Mesenchymal stem cell (in vitro differentiated cells and primary cell): Measurements from ENCODE around the gene JPT2.

Experiments
- DNase-seq: peaks from one replicate; pipeline ENCODE4 v3.0.0-alpha.2; 2013
- H2AFZ ChIP-seq: one replicate; pipeline ENCODE4 v1.6.1; 2013; ENCODE audit warnings: low read depth, mild to moderate bottlenecking, control low read depth, inconsistent platforms, low read length, moderate library complexity
- H2AK5ac ChIP-seq: 2 replicates; pipeline ENCODE4 v1.6.1; 2013; ENCODE audit warnings: low read length, moderate library complexity, mild to moderate bottlenecking, inconsistent platforms; ENCODE audit not compliant: severe bottlenecking
- H2BK120ac ChIP-seq: one replicate; pipeline ENCODE4 v1.6.1; 2013; ENCODE audit warnings: low read depth, mild to moderate bottlenecking, inconsistent platforms, low read length, moderate library complexity
- H2BK12ac ChIP-seq, 2 experiments: one replicate each; pipeline ENCODE4 v1.6.1; 2013; ENCODE audit warnings: inconsistent platforms in 2 of 2, low read length in 2 of 2, mild to moderate bottlenecking in 2 of 2, moderate library complexity in 2 of 2, control low read depth in 1 of 2
- H2BK15ac ChIP-seq: one replicate; pipeline ENCODE4 v1.6.1; 2013; ENCODE audit warnings: mild to moderate bottlenecking, low read depth, inconsistent platforms; ENCODE audit not compliant: poor library complexity, severe bottlenecking
- H2BK5ac ChIP-seq: 2 replicates; pipeline ENCODE4 v1.6.1; 2013; ENCODE audit warnings: low read depth, mild to moderate bottlenecking, low read length, control low read depth, inconsistent platforms; ENCODE audit not compliant: poor library complexity, severe bottlenecking
- H3K14ac ChIP-seq, 2 experiments: one replicate each; pipeline ENCODE4 v1.6.1; 2013; ENCODE audit warnings: inconsistent platforms in 2 of 2, low read length in 2 of 2, control low read depth in 1 of 2, mild to moderate bottlenecking in 1 of 2, moderate library complexity in 1 of 2
- H3K18ac ChIP-seq, 2 experiments: one replicate each; pipeline ENCODE4 v1.6.1; 2013; ENCODE audit warnings: inconsistent platforms in 2 of 2, low read length in 2 of 2, control low read depth in 1 of 2, low read depth in 1 of 2, mild to moderate bottlenecking in 1 of 2
- H3K23ac ChIP-seq, 2 experiments: one replicate each; pipeline ENCODE4 v1.6.1; 2013; ENCODE audit warnings: inconsistent platforms in 2 of 2, low read length in 2 of 2, mild to moderate bottlenecking in 2 of 2, moderate library complexity in 2 of 2, control low read depth in 1 of 2
- H3K27ac ChIP-seq: 2 replicates; pipeline ENCODE4 v1.5.1; 2013; ENCODE audit warnings: mild to moderate bottlenecking, moderate library complexity, low read length, control low read depth, inconsistent platforms; ENCODE audit not compliant: poor library complexity, severe bottlenecking
- H3K27me3 ChIP-seq, 2 experiments: 2 replicates each; pipeline versions ENCODE4 v1.6.1 to v1.7.0; 2013; ENCODE audit warnings: low read length in 2 of 2, mild to moderate bottlenecking in 2 of 2, moderate library complexity in 2 of 2, control low read depth in 1 of 2, inconsistent platforms in 1 of 2; ENCODE audit not compliant: control insufficient read depth in 1 of 2, insufficient read depth in 1 of 2
- H3K36me3 ChIP-seq, 2 experiments: 2 replicates each; pipeline versions ENCODE4 v1.6.1 to v1.7.0; 2013; ENCODE audit warnings: low read length in 2 of 2, control low read depth in 1 of 2, inconsistent platforms in 1 of 2, low read depth in 1 of 2, mild to moderate bottlenecking in 1 of 2; ENCODE audit not compliant: insufficient read depth in 2 of 2, control insufficient read depth in 1 of 2
- H3K4ac ChIP-seq, 2 experiments: one replicate each; pipeline ENCODE4 v1.6.1; 2013; ENCODE audit warnings: inconsistent platforms in 2 of 2, low read length in 2 of 2, mild to moderate bottlenecking in 2 of 2, moderate library complexity in 2 of 2, control low read depth in 1 of 2, low read depth in 1 of 2
- H3K4me1 ChIP-seq: 2 replicates; pipeline ENCODE4 v1.6.1; 2013; ENCODE audit warnings: low read depth, low read length, control low read depth; ENCODE audit not compliant: control insufficient read depth, insufficient read depth
- H3K4me2 ChIP-seq: 2 replicates; pipeline ENCODE4 v1.6.1; 2013; ENCODE audit warnings: low read length, mild to moderate bottlenecking, inconsistent platforms; ENCODE audit not compliant: poor library complexity, severe bottlenecking
- H3K4me3 ChIP-seq, 2 experiments: 2 replicates each; pipeline versions ENCODE4 v1.5.1 to v1.7.0; 2013; ENCODE audit warnings: low read length in 2 of 2, mild to moderate bottlenecking in 2 of 2, control low read depth in 1 of 2, low read depth in 1 of 2; ENCODE audit not compliant: insufficient read depth in 1 of 2
- H3K79me1 ChIP-seq: replicated peaks from 2 replicates; pipeline ENCODE4 v1.6.1; 2013; ENCODE audit warnings: mild to moderate bottlenecking, control low read depth, low read length, inconsistent platforms; ENCODE audit not compliant: poor library complexity, severe bottlenecking
- H3K9ac ChIP-seq: 2 replicates; pipeline ENCODE4 v1.7.0; 2013; ENCODE audit warnings: mild to moderate bottlenecking, low read length, moderate library complexity
- H3K9me3 ChIP-seq: 2 replicates; pipeline ENCODE4 v1.7.0; 2013; ENCODE audit warnings: mild to moderate bottlenecking, low read length; ENCODE audit not compliant: control insufficient read depth
- H4K8ac ChIP-seq: one replicate; pipeline ENCODE4 v1.6.1; 2013; ENCODE audit warnings: inconsistent platforms, mild to moderate bottlenecking, low read length, moderate library complexity
- H4K91ac ChIP-seq: one replicate; pipeline ENCODE4 v1.6.1; 2013; ENCODE audit warnings: mild to moderate bottlenecking, low read length, inconsistent platforms
- WGBS: methylation state at CpG from one replicate; pipeline ENCODE4 v1.1.7; 2013; ENCODE audit warnings: mixed read lengths; 5-methylcytosine and 5-hydroxymethylcytosine counted together

The JPT2 gene

GRCh38 chr16:1655269-1655807 lies 22.7 kb upstream of the JPT2 start:
- H2BK5ac ChIP-seq: no peak overlapping the region

GRCh38 chr16:1655909-1656807 lies 21.9 kb upstream of the JPT2 start:
- Histone ChIP-seq H3K4me2 (no peak overlapping the region), H3K23ac (no peak overlapping the region), H3K9me3 (no peaks in the 10 kb centered on the region), H3K79me1 (peaks cover 48% of the 10 kb centered on the region), H3K4me1 (peaks cover 3% of the 10 kb centered on the region), H2AK5ac (no peak overlapping the region), H3K14ac (no peak overlapping the region), H2BK5ac (no peak overlapping the region), H3K9ac (no peak overlapping the region), H2BK120ac (no peak overlapping the region), H2AFZ (no peak overlapping the region), H3K36me3 (peaks cover 85 to 91% of the 10 kb centered on the region in 2 experiments), H3K4me3 (no peak overlapping the region), H3K27me3 (no peaks in the 10 kb centered on the region), H2BK15ac (no peak overlapping the region), H3K18ac (no peak overlapping the region), H3K27ac (no peak overlapping the region), H2BK12ac (no peak overlapping the region), H4K91ac (no peak overlapping the region), H3K4ac (no peak overlapping the region), H4K8ac (no peak overlapping the region)
- no peak for DNase-seq
- WGBS: 98% methylated on average over 52 of the region's 52 CpGs

More at GRCh38 chr16:1655269-1655807, 22.7 kb upstream of the JPT2 start:
- Histone ChIP-seq H3K4me3 (no peak overlapping the region), H3K14ac (no peak overlapping the region), H2AK5ac (no peak overlapping the region), H2BK120ac (no peak overlapping the region), H3K23ac (no peak overlapping the region), H2BK12ac (no peak overlapping the region), H3K36me3 (peaks cover 90% of the 10 kb centered on the region in 2 experiments), H3K4ac (no peak overlapping the region), H3K18ac (no peak overlapping the region), H3K27me3 (no peaks in the 10 kb centered on the region), H4K8ac (no peak overlapping the region), H4K91ac (no peak overlapping the region), H3K27ac (no peak overlapping the region), H3K9ac (no peak overlapping the region), H3K4me1 (peaks cover 3% of the 10 kb centered on the region), H3K79me1 (peaks cover 54% of the 10 kb centered on the region), H3K4me2 (no peak overlapping the region), H2BK15ac (no peak overlapping the region), H3K9me3 (no peaks in the 10 kb centered on the region), H2AFZ (no peak overlapping the region)
- WGBS: 95% methylated on average over 16 of the region's 16 CpGs
- no peak for DNase-seq

- no peak for DNase-seq
- no peak overlapping the region for H2BK120ac ChIP-seq
- peaks cover 82 to 89% of the 10 kb centered on the region in 2 experiments for H3K36me3 ChIP-seq
- H2BK5ac ChIP-seq: no peak overlapping the region
- H3K4me1 ChIP-seq: peaks cover 3% of the 10 kb centered on the region
- no peak overlapping the region for H3K9ac ChIP-seq
- H4K91ac ChIP-seq: no peak overlapping the region
- H3K14ac ChIP-seq: no peak overlapping the region
- no peak overlapping the region for H3K4ac ChIP-seq
- H2BK15ac ChIP-seq: no peak overlapping the region
- H4K8ac ChIP-seq: no peak overlapping the region
- no peak overlapping the region for H2AFZ ChIP-seq
- H3K27me3 ChIP-seq: no peaks in the 10 kb centered on the region
- peaks cover 46% of the 10 kb centered on the region for H3K79me1 ChIP-seq
- 96% methylated on average over 22 of the region's 24 CpGs for WGBS
- H2BK12ac ChIP-seq: no peak overlapping the region
- H3K4me3 ChIP-seq: no peak overlapping the region
- H3K23ac ChIP-seq: no peak overlapping the region
- H3K9me3 ChIP-seq: no peaks in the 10 kb centered on the region
- no peak overlapping the region for H3K27ac ChIP-seq
- no peak overlapping the region for H2AK5ac ChIP-seq
- H3K4me2 ChIP-seq: no peak overlapping the region
- no peak overlapping the region for H3K18ac ChIP-seq
Measured at GRCh38 chr16:1656808-1657617, 21.1 kb upstream of the JPT2 start.

GRCh38 chr16:1657841-1658240 lies 20.2 kb upstream of the JPT2 start:
- Histone ChIP-seq H3K4me1 (peaks cover 3% of the 10 kb centered on the region), H2BK5ac (no peak overlapping the region), H3K4me2 (no peak overlapping the region), H2BK15ac (no peak overlapping the region), H2BK12ac (no peak overlapping the region), H4K8ac (no peak overlapping the region), H2AK5ac (no peak overlapping the region), H2BK120ac (no peak overlapping the region), H3K79me1 (peaks cover 52% of the 10 kb centered on the region), H3K9me3 (no peaks in the 10 kb centered on the region), H3K4me3 (no peak overlapping the region), H3K36me3 (peaks cover 82 to 88% of the 10 kb centered on the region in 2 experiments), H2AFZ (no peak overlapping the region), H3K4ac (no peak overlapping the region), H3K23ac (no peak overlapping the region), H3K9ac (no peak overlapping the region), H3K14ac (no peak overlapping the region), H3K18ac (no peak overlapping the region), H3K27ac (no peak overlapping the region), H3K27me3 (no peaks in the 10 kb centered on the region), H4K91ac (no peak overlapping the region)
- over 99% methylated on average over 12 of the region's 13 CpGs for WGBS
- no peak for DNase-seq
